GM21360 (cell line): Measurements from ENCODE around the gene NUDT3.
"Not testable (repeated sequence)": the region's sequence is repeated elsewhere in the genome, so short reads cannot be mapped to it uniquely, and the experiment has no call there.

Source experiments
- ATAC-seq: cut with Tn5 transposase; IDR thresholded peaks from one replicate; pipeline ENCODE4 v1.9.1; 2021; ENCODE audit warnings: mild to moderate bottlenecking, moderate library complexity; ENCODE audit not compliant: unreplicated experiment

Gene NUDT3

DNA sequence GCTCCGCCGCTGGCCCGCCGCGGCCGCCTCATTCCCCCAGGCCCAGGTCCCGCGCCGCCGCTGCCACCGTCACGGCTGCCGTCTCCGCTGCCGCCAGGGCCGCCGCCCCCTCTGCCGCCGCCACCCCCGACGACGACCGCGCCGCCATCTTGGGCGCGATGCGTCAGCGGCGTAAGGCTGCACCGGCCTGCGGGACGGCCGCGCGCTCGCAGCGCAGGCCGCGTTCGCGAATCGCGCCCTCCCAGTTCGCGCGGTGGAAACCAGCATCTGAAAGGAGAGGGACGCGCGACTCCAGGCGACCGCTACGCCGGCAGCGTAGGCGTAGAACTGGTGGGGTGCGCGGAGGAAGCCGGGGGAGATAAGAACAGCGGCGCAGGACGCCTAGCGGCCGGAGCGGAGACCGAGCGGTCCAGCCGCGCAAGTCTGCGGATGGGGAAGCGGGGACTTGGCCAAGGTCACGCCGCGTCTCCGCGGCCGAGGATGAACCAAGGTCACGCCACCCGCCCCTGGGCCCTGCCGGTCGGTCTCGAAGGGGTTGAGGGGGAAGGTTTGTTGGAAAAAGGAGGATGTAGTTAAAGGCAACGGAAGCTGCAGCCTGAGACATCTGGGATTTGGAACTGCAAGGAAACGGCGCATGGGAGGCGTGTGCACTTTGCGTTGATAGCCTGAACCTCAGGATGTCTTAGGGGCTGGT is at the start of gene NUDT3:
Gene NUDT3, minus strand, starts transcription at position 173 of the 694 bp plus-strand sequence. CDS start 307 bp downstream, outside the sequence.
- ATAC-seq, result peak; percentile 69

DNA sequence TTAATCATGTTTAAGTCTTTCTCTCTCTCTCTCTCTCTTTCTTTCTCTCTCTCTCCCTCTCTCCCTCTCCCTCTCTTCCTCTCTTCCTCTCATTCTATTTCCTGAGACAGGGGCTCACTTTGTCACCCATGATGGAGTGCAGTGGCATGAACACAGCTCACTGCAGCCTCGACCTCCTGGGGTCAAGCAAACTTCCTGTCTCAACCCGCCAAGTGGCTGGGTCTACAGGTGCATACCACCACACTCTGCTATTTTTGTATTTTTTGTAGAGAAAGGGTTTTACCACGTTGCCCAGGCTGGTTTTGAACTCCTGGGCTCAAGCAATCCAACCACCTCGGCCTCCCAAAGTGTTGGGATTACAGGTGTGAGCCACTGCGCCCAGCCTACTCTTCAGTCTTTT is 49.1 kb upstream of the NUDT3 start:
- no peak for ATAC-seq

DNA sequence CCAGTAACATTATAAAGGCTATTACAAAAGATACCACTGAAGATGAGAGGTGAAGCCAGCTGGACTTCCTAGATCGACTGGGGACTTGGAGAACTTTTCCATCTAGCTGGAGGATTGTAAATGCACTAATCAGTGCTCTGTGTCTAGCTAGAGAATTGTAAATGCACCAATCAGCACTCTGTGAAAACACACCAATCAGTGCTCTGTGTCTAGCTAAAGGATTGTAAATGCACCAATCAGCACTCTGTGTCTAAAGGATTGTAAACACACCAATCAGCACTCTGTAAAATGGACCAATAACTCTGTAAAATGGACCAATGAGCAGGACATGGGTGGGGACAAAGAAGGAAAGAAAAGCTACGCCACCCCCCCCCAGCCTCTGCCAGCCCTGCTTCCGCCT is 47.0 kb upstream of the NUDT3 start:
- ATAC-seq, result no peak

DNA sequence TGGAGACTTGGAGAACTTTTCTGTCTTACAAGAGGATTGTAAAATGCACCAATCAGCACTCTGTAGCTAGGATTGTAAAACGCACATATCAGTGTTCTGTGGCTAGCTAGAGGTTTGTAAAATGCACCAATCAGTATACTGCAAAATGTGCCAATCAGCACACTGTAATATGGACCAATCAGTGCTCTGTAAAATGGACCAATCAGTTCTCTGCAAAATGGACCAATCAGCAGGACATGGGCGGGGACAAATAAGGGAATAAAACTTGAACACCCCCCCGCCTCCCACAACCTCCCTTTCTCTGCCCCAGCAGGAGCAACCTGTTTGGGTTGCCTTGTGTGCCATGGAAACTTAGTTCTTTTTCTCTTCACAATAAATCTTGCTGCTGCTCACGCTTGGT is 46.2 kb upstream of the NUDT3 start:
- no peak for ATAC-seq

DNA sequence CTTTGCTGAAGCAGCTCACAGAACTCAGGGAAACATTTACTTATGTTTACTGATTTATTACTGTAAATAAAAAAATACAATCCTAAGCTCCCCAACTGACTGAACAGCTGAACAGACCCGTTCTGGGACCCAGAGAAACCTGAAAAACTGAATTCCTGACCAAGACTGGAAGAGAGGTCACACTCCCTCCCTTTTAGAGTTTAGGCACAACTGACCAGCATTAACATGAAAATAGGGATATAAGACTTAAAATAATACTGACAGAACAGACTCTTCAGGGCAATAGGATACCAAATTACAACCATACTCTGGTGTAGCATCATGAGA is 45.1 kb upstream of the NUDT3 start:
- ATAC-seq, result no peak

DNA sequence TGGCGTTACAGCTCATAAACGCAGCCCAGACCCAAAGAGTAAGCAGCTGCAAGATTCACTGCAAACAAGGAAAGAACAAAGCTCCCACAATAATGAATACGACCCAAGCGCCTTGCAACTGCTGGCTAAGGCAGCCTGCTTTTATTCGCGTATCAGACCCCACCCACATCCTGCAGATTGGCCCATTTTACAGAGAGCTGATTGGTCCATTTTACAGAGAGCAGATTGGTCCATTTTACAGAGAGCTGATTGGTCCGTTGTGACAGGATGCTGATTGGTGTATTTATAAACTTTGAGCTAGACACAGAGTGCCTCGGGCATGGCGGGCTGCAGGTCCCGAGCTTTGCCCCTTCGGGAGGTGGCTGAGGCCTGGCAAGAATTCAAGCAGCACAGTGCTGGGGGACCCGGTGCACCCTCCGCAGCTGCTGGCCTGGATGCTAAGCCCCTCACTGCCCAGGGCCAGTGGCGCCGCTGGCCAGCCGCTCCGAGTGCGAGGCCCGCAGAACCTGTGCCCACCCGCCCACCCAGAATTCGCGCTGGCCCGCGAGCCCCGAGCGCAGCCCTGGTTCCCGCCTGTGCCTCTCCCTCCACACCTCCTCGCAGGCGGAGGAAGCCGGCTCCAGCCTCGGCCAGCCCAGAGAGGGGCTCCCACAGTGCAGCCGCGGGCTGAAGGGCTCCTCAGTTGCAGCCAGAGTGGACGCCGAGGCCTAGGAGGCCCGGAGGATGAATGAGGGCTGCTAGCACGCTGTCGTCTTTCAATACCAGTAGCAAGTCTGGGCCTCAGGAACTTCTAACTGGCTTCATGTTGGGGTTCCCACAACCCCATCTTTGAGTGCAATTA is 44.6 kb upstream of the NUDT3 start:
- no peak for ATAC-seq

DNA sequence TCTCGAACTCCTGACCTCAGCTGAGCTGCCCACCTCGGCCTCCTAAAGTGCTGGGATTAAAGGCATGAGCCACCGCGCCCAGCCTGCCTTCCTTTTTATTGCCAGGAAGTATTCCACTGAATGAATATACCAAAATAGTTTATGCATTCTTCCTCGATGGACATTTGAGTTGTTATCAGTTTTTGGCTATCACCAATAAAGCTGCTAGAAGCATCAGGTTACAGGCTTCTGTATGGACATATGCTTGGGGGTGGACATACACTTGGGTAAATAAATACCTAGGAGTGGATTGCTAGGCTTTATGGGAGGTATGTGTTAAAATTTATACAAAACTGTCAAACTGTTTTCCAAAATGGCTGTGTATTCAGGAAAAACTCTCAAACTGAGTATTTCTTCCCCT is 43.4 kb upstream of the NUDT3 start:
- ATAC-seq, result no peak

DNA sequence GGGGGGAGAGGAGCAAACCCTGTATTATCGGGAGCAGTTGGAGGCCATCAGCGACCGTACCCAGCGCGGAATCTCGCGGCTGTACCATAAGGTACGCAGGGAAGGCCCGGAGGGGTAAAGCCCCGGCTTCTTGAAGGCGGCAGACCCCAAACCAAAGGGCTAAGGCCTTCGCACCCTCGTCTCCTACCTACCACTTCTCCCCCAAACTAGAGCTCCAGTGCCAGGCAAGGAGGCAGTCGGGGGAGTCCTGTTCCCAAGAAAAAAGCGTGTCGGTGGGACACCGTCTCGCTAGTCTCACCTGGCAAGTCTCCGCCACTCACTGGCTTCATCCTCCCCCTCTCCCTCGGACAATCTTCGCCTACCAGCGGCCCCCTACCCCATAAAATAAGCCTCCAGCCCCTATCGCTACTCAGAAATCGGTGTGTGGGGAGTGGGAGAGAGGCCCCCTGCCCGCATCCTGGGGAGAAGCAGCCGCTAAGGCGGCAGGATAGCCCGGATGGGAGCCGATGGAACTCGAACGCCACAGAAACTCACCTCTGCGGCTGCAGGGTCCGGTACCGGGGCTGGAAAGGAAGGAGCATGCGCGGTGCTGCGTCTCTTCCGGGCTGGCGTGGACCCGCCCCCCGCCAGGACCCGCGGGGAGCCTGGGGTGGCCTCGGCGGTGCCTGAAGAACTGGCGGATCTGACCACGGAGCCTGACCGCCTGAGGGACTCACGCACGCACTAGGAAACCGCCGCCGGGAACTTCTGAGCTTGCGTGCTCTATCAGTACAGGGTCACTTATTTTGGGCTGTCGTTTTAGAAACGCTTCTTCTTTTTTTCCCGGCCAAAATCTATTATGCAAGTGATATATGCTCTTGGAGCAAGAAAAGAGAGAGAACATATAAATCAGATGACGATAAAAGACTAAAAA is 33.3 kb upstream of the NUDT3 start, which contains the start of gene RPS10:
Gene RPS10, minus strand, starts transcription at position 572 of the 913 bp plus-strand sequence. CDS start 848 bp downstream, outside the sequence.
- peak; percentile 81 for ATAC-seq

DNA sequence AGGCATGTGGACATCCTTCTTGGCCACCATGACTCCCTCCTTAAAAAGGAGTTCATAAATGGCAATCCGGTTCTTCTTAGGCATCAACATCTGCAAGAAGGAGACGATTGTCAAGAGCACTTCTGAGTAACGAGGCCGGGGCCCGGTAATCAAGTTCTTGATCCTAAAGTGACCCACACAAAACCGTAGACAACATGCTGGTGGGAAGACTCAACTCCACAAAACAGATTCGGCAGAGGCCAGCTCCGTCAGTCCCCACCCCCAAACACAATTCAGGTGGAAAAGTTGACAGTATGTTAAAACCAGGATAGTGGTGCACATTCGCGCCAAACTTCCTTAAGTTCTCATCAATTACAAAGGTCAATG is 32.6 kb upstream of the NUDT3 start:
- ATAC-seq, result no peak

DNA sequence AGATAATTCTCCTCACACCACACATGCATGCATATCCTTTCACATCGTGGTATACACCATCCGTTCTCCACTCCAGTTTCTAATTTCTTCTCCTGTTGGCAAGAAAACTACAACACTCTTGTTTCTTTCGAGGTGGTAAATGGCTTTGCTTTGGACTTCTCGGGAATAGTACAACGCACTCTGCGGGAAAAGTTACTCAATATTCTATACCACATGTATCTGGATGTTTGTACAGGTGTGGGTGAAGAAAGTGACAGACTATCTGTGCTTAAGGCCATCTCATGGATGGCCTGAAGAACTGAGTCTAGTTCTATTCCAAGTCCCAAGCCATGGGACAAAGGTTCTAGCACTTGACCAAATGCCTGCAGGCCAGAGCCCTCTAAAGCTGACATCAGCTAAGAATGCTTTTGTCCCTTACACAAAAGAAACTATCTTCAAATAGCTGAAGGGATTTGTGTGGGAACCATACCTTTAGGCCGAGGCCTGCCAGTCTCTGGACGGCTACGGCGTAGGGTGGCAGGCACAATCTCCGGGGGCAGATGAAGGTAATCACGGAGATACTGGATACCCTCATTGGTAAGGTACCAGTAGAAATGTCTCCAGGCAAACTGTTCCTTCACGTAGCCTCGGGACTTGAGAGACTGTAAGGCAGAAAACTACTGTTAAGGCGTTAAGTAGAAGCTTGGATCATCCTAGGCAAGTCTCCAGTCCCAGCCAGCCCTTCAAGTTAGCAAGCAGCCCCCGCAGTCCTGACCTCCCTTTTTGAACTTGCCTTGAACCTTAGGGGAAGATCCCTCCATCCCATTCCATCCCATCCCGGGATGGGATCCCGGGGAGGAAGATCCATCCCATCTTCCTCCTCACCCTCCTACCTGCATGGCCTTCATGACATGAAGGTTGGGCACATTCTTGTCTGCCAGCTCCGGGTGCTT is 32.0 kb upstream of the NUDT3 start:
- ATAC-seq, result no peak

DNA sequence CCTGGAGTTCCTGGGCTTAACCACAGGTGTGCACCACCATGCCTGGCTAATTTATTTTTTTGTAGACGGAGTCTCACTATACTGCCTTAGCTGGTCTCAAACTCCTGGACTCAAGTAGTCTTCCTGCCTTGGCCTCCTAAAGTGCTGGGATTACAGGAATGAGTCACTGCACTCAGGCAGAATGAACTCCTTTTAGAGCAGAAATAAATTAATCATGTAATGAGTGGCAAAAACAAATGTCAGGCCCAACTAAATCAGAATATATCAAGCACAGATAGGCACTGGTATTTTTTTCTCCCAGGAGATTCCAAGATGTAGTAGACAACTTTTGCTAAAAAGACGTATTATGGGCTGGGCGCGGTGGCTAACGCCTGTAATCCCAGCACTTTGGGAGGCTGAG is 30.8 kb upstream of the NUDT3 start:
- ATAC-seq, result no peak

DNA sequence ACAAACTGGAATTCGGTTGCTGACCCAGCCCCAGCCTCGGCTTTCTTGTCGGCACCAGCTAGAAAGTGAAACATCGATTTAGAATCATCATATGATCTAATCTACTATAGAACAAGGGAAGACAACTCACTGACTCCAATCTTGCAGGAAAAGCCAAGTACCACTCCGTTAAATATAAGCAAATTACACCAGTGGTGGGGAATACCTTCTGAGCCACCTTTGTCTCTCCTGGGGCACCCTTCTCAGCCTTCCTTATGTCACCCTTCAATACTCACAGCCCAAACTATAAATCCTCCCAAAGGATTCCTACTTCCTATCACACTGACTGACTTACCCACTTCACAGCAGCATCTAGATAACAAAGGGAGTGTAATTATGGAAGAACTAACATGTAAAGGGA is 25.9 kb upstream of the NUDT3 start:
- no peak for ATAC-seq

DNA sequence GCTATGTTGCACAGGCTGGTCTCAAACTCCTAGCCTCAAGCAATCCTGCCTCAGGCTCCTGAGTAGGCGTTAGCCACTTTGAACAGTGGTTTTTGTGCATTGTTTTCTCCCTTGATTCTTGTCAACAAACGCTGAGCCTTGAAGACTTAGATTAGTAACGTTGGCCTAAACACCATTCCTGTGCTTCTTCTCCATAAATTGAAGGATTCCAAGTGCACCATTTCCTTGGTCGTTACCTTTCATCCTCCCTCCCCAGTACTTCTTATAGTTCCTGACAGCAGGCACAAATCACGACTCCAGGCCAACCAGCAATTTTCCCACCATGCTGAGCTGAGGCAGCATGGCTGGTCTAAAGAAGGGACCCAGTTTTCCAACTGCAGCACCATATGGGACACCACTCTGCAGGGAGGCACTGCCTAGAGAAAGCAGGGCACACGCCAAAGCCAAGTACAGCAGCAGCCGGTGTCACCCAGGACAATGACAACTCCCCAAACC is 24.5 kb upstream of the NUDT3 start:
- ATAC-seq, result no peak

DNA sequence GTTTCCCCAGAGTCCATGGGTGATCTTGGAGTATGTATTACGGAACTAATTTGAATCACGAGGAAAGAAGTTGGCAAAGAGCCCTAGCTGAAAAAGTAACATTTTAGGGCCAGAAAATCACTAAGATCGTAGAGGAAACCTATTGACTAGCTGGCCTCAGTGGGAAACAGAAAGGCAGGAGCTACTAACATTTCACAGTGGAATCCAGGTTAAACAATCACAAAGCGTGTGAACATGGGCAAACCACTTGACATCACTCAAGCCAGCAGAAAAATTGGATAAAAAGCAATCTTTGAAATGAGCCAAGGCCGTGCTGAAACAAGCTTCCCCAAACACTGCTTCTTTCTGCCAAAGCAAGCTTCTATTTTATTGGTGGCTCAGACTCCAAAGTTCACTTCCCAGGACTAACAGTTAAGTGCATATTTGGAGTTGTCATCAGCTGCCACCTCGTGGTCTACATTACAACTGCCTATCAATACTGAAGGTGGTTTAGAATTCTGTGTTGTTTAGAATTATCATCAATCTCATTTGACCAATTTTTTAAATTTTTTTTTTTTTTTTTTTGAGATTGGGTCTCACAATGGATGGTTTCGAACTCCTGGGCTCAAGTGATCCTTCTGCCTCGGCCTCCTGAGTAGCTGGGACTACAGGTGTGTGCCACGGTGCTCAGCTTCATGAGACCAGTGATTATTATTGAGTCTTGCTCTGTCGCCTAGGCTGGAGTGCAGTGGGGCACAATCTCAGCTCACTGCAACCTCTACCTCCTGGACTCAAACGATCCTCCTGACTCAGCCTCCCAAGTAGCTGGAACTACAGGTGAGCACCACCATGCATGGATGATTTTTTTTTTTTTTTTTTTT is 22.8 kb upstream of the NUDT3 start:
- ATAC-seq, result no peak

DNA sequence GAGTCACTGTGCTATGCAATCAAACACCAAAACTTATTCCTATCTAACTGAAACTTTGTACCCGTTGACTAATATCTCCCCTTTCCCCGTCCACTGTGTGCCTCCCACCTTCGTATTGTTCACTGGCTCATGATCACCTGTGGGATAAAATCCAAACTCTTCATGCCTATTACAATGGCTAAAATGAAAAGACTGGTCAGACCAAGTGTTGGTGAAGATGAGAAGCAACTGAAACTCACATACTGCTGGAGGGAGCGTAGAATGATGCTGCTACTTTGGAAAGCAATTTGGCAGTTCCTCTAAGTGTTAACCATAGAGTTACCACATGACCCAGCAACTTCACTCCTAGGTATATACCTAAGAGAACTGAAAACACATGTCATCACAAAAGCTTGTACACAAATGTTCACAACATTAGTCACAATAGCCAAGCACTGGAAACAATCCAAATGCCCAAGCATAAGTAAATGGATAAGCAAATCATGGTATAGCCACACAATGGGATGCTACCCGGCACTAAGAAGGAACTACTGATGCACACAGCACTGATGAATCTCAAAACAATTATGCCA is 20.3 kb upstream of the NUDT3 start:
- ATAC-seq, result no peak

DNA sequence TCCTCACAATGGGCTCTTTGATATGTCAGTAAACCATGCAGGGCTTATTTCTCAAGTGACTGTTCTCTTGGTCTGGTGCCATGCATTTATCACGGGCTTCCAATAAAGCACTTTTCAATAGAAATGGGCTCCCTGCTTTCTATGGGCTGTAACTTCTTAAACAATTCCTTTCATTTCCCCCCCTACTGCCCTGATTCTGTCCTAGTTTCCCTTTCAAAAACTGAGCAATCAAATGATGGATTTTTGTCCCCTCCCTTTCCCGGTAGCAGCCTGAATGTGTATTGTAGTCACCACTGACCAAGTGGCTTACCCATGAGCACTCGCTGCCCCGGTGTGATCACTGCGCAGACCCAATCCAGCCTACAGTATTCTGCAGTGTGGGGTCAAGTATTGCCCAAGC is 19.5 kb upstream of the NUDT3 start:
- no peak for ATAC-seq

DNA sequence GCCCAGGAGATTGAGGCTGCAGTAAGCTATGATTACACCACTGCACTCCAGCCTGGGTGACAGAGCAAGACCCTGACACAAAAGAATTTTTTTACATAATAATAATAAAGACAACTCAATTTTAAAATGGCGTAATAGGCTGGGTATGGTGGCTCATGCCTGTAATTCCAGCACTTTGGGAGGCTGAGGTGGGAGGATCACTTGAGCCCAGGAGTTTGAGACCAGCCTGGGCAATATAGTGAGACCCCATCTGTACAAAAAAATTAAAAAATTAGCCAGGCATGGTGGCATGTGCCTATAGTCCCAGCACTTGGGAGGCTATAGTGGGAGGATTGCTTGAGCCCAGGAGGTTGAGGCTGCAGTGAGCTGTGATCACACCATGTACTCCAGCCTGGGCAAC is 15.4 kb upstream of the NUDT3 start:
- not testable (repeated sequence) for ATAC-seq

DNA sequence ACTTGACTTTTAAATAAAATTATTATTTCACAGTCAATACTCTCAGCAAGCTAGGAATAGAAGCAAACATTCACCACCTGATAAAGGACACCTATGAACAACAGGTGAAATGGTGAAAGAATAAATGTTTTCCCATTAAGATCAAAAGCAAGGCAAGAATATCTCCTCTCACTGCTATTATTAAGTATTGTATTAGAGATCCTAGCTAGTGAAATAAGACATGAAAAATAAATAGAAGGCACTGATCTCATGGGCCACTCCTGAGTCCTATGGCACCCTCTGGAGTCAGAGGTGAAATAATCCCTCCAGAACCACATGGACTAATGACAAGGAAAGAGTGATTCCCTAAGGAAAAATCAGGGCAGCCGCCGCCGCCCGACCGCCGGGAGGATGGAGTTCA is 4.0 kb upstream of the NUDT3 start:
- ATAC-seq, result no peak

DNA sequence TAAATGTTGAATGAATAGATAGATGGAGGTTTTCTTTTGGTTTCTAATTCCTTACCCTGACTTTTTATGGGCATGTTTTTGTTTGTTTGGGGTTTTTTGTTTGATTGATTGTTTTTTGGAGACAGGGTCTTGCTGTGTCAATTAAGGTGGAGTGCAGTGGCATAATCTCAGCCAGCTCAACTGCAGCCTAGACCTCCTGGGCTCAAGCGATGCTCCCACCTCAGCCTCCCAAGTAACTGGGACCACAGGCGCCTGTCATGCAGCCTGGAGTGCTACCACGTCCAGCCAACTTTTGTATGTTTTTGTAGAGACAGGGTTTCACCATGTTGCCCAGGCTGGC is 1.5 kb upstream of the NUDT3 start:
- no peak for ATAC-seq
